Sciatic nerve (tissue), 2 donors: ENCODE measurements around the gene PAQR5. TPM values are rescaled to one million over a fixed set of nuclear protein-coding genes. Genes with fewer than 3 reads are reported as not detected.
"Not testable (repeated sequence)": the region's sequence is repeated elsewhere in the genome, so short reads cannot be mapped to it uniquely, and the experiment has no call there.

Source experiments
- ATAC-seq: fragments of 200-7000 bp; cut with Tn5 transposase; one replicate; pipeline ENCODE4 v1.9.1; 2020; ENCODE audit warnings: mild to moderate bottlenecking, moderate library complexity
- DNase-seq: peaks from one replicate; pipeline ENCODE4 v3.0.0-alpha.2; 2020; ENCODE audit warnings: low spot score
- intact Hi-C: fragments of 100-400 bp; cut with DNase I; formaldehyde crosslinking; loops from one replicate; pipeline ENCODE4 v1.14.2; 2022
- total RNA-seq: library from RNA; stranded (reverse); fragmentation: NEBNext Ultra II Directional; extraction: Animal tissue kit (Norgen Biotek cat#: 25700); gene quantifications from one replicate; pipeline ENCODE4 v1.2.1, GENCODE V29; 2021
- donor health status: DM: no; HTN: no; CAD: no.
- donor health status: DM: no; HTN: no; CAD: no.

The PAQR5 gene
- total RNA-seq, 1 donor from 2014 or later = 6.5 TPM

GRCh38 chr15:69384066-69384465, 85.4 kb downstream of the PAQR5 start:
- intact Hi-C loops, DNase-seq, ATAC-seq: not testable (repeated sequence)

GRCh38 chr15:69384626-69385598, 86.2 kb downstream of the PAQR5 start:
- no peak for ATAC-seq
- DNase-seq = no peak
- intact Hi-C loops = no loop called here

DNA sequence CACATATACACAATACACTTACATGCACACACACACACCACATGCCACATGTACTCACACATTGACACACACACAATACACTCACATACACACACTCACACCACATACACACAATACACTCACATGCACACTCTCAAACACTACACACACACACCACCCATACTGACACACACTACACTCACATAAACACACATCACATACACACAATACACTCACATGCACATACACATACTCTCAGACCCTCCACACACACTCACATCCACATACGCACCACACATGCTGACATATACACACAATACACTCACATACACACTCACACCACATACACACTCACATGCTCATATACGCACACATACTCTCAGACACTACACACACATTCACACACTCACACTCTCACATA, 87.1 kb downstream of the PAQR5 start:
- ATAC-seq (no peak), DNase-seq (no peak)
- intact Hi-C loops = no loop called here

- ATAC-seq (no peak), DNase-seq (no peak)
- intact Hi-C loops = no loop called here
These were observed 87.6 kb downstream of the PAQR5 start for GRCh38 chr15:69386284-69386683.

- intact Hi-C loops = no loop called here
- DNase-seq (no peak), ATAC-seq (peak; percentile 68)
These were observed 89.6 kb downstream of the PAQR5 start for GRCh38 chr15:69388260-69388705.

GRCh38 chr15:69389426-69389825, 90.7 kb downstream of the PAQR5 start:
- ATAC-seq = no peak
- intact Hi-C loops = no loop called here
- DNase-seq = no peak

GRCh38 chr15:69390575-69390974, 91.9 kb downstream of the PAQR5 start:
- intact Hi-C loops = loop anchor here (5.0 kb wide), 1 partner anchor 333 kb away; no protein-coding TSS in a partner anchor
- DNase-seq = no peak
- ATAC-seq = no peak

- ATAC-seq (no peak), DNase-seq (no peak)
- intact Hi-C loops = loop anchor here (5.0 kb wide), 1 partner anchor 334 kb away; no protein-coding TSS in a partner anchor
These were observed 92.5 kb downstream of the PAQR5 start for GRCh38 chr15:69391046-69391757.

DNA sequence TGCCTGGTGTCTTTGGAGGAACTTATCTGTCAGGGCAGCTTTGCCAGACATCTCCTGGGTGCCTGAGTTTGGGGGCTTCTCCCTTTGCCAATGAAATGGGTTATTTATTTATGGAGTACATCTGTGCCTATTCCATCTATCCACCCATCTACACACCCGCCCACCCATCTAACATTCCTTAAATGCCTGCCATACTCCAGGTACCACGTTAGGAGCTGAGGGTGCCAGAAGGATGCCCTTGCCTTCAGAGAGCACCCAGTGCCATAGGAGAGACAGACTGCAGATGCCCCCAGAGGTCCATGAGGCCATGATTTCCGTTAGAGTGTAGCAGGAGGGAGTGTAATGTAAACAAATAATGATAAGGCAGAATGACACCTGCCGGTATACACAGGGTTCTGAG, 93.6 kb downstream of the PAQR5 start:
- ATAC-seq = no peak
- intact Hi-C loops = loop anchor here (5.0 kb wide), 1 partner anchor 335 kb away; no protein-coding TSS in a partner anchor
- no peak for DNase-seq

- intact Hi-C loops = loop anchor here (5.0 kb wide), 1 partner anchor 337 kb away; no protein-coding TSS in a partner anchor
- ATAC-seq (peak; percentile 20), DNase-seq (no peak)
These were observed 95.2 kb downstream of the PAQR5 start for GRCh38 chr15:69393831-69394491.

DNA sequence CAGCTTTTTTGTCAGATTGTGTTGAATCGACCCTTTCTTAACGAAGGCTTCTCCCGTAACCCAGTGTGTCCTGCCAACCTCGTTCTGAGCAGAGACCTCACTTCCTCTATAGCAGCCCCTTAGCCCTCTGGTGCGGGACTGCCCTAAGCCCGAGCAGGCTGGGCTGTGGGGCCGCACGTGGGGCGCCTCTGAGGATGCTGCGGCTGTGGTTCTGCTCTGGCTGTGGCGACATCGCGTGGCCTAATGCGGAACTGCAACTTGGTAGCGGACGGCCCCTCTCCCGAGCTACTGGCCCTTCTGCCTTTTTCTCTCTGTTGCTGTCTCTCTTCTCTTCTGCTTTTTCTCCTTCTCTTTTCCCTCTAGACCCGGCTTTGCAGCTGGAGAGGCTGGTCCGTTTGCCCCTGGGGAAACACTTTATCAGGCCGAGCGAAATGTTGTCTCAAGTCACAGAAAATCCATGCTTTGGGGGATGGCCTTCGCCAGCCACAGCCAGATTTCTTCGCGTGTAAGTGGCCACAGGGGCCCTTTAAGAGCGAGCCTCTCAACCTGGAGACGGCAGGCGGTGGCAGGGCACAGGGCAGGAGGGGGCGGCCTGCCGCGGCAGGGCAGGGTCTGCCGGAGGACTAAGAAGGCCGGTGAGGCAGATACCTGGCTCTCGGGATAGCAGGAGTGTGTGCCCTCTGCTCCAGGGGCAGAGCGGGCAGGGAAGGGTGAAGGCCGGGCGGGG, 96.0 kb downstream of the PAQR5 start:
- ATAC-seq (peak; percentile 95), DNase-seq (peak; percentile 94)
- intact Hi-C loops = loop anchor here (5.0 kb wide), 1 partner anchor 337 kb away; no protein-coding TSS in a partner anchor

GRCh38 chr15:69395460-69395859, 96.7 kb downstream of the PAQR5 start:
- no peak for DNase-seq
- intact Hi-C loops = no loop called here
- ATAC-seq = no peak

DNA sequence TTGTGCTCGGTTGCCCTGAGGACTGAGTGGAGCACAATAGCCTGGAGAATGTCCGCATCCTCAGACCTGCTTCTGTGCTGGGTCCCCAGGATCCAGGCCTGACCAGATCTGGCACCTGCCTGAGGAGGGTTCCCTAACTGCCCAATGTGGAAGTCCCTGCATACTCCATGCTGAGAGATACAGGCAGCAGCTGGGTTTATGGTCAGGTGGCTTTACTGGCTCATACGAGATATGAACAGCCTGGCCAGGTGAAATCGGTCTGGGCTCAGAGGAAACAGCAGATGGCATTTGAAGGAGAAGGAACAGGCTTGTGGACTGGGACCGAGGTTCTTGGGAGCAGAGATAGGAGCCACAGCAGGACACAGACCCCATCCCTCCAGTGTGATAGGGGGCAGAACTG, 97.3 kb downstream of the PAQR5 start:
- ATAC-seq = no peak
- intact Hi-C loops = no loop called here
- DNase-seq = no peak

DNA sequence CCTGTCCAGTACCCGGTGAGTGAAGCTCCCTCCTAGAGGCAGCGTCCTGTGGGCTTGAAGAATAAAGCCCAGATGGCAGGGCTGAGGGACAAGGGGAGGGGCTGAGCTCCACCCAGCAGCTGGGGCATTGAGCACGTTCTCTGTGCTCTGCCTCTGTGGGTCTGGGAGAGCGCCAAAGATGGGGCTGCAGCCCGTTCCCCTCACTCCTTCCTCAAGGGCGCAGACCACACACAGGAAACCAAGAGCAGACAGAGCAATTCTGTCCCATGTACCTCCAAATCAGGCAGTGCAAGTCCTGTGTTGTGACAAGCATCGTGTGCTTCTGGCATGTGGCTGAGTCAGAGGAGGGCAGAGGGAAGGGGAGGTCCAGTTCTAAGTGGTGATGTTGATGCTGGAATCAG, 99.8 kb downstream of the PAQR5 start:
- DNase-seq = no peak
- intact Hi-C loops = no loop called here
- no peak for ATAC-seq

DNA sequence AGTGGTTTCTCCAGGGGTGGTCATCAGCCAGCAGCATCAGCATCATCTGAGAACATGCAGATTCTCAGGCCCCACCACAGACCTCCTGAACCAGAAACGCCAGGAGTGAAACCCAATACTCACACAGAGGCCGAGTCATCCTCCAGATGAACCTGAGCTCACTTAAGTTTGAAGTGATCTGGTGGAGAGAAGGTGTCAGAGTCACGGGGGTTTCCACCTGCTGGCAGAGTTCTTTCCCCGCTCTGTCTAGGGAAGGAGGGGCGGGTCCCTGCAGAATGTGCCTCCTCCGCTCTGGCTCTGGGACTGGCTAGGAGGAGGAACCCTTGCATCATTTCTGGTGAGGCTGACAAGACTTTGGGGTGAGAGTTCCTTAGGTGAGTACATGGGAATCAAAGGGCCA, 102.1 kb downstream of the PAQR5 start:
- ATAC-seq (no peak), DNase-seq (no peak)
- intact Hi-C loops = no loop called here

DNA sequence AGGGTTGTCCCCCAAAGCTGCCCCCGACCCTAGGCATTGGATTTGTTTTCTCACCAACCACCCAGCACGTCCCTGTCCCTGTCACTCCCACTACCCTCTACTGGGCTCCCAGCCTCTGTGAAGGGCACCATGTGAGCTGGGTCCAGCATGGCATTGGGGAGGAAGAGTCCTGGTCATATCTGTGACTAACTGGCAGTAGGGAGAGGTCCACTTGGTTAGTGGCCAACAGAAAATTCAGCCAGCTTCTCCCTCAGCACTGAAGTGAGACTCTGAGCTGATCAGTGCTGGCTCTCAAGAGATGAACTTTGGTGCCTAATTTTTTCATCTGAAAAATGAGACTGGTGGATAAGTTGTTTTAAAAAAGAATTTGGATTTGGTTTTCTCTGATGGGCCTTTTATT, 104.1 kb downstream of the PAQR5 start:
- DNase-seq (no peak), ATAC-seq (no peak)
- intact Hi-C loops = no loop called here

DNA sequence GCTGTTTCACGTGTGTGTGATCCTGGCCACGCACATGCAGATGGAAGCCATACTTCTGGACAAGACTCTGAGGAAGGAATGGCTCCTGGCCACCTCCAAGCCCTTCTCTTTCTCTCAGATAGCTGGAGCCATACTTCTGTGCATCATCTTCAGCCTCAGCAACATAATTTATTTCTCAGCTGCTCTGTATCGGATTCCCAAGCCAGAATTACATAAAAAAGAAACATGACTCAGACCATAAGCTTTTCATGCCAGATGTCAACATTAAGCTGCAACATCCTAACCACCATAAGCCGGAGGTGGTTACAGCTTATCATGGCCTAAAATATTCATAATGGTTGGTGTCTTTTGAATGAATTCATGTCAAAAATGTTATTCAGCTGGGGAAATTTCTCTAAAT, 104.9 kb downstream of the PAQR5 start:
- no peak for ATAC-seq

GRCh38 chr15:69405110-69405509, 106.4 kb downstream of the PAQR5 start:
- intact Hi-C loops = no loop called here
- DNase-seq = no peak
- ATAC-seq = no peak

More for the DNA sequence above, 104.9 kb downstream of the PAQR5 start:
- no peak for DNase-seq
- intact Hi-C loops = no loop called here
